Stimulated activated CD4-positive, alpha-beta T cell treated with anti-CD3 and anti-CD28 coated beads, Interleukin-1b, Interleukin-23, amount 100 ng/mL, for 4 hours (primary cell): ENCODE results near the gene LRRN1.
"Not testable (repeated sequence)": the region's sequence is repeated elsewhere in the genome, so short reads cannot be mapped to it uniquely, and the experiment has no call there.

ENCODE experiments used
- DNase-seq, 2 donors: peaks; one replicate each; pipeline ENCODE4 v3.0.0-alpha.2; 2020; ENCODE audit warnings: low read depth in 2 of 2

LRRN1 gene

DNA sequence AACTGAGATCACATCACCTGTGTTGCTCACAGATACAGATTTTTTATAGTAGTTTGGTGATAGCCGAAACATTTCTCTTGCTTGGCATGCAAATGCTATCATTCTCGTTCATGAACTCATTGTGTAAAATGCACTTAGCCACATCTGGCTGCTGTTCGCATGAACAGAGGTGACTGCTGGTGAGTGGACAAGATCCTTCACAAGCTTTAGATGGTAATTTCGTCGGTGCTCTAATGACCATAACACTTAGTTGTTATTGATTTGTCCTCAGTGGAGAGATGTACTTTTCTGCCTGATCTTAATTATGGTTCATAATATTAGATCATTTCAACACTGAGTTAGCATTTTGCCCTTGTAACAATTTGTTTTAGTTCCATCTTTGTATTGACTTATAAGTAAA, 13.8 kb downstream of the LRRN1 start:
- DNase-seq, result no peak

- no peak for DNase-seq
Observed at GRCh38 chr3:3815206-3815605, 16.0 kb downstream of the LRRN1 start.

DNA sequence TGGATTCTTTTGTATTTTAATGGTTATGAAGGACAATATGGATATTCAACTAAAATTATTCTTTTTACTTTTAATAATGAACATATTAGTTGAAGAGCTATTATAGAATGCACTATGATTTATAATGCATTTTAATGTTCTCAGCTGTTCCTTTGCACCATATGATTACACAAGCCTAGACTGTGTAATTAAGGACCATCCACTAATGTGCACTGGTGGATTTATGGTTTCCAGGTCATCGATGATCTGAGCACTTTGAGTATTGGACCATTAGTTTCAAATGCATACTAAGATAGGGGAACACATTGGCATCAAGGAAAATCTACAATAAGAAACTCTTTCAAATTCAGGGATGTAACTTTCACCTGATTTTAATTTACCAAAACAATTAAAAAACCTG, 16.8 kb downstream of the LRRN1 start:
- no peak for DNase-seq

DNA sequence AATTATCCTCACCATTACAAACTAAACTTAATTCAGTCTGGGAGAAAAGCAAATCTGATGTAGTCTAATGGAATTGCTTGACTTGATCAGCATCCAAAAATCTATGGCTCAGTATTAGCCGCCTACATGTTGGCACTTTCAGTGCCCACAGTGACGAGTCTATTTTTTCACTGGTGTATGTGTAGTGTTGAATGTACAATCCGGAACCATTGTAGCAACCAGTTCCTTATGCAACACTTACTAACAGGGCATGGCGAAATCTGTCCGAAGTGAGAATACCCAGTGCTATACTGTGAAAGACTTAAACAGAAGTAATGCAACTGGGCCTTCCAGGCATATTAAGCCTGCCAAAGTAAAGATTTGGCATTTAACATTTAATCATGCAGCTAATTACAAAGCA, 18.6 kb downstream of the LRRN1 start:
- DNase-seq, result no peak

GRCh38 chr3:3821777-3822176, 22.5 kb downstream of the LRRN1 start:
- no peak for DNase-seq

DNA sequence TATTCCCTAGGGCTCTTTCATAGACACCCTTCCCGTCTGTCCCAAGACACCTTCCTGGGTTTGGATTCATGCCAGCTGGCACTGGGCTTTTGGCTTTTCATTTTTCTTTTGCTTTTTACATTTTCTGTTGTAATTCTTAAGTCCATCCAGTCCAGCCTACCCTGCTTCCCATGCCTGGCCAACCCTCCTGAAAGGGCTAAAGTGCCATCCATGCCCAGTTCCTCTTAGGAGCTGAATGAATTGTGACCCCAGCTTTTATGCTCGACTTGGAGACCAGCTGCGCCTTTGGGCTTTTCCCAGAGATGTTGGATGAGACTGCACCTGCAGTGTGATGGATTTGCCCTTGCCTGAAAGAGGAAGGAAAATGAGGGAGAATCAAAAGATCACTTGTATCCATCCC, 25.8 kb downstream of the LRRN1 start:
- DNase-seq, result no peak

GRCh38 chr3:3826521-3826920, 27.3 kb downstream of the LRRN1 start:
- DNase-seq, result no peak

DNA sequence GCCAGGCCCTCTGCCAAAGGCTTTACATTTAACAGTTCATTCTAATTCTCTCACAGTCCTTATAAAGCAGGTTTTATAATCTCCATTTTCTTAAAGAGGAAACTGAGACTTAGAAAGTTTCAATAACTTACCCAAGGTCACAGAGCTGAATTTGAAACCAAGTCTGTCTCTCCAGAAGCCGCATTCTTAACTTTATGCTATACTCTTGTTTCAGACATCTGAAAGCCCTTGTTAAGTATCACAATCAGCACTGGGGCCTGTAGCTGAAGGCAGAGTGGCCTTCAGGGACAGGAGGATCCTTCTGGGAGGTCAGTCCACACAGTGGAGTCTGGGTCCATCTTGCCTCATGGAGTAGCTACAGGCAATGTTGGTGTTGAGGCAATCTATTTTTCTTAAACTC, 27.9 kb downstream of the LRRN1 start:
- DNase-seq, result no peak

- not testable (repeated sequence) for DNase-seq
Observed at GRCh38 chr3:3828417-3828816, 29.2 kb downstream of the LRRN1 start.

GRCh38 chr3:3836845-3837244, 37.6 kb downstream of the LRRN1 start:
- no peak for DNase-seq

DNA sequence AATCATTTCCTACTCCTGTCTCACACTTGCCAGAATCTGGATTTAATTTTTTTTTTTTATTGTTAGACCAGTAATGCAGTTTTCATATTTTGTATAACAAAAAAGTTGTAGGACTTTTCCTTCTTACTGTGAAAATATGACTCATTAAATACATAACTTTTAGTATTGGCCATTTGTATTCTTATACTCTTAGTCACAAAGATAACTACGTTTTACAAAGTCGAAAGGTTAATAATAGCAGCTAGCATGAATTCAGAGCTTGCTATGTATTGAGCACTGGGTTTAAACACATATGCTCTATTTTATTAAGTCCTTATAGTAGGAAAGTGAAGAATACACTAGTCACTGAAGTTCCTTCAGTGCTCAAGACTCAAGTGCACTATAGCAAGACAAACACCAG, 43.1 kb downstream of the LRRN1 start:
- DNase-seq, result no peak

DNA sequence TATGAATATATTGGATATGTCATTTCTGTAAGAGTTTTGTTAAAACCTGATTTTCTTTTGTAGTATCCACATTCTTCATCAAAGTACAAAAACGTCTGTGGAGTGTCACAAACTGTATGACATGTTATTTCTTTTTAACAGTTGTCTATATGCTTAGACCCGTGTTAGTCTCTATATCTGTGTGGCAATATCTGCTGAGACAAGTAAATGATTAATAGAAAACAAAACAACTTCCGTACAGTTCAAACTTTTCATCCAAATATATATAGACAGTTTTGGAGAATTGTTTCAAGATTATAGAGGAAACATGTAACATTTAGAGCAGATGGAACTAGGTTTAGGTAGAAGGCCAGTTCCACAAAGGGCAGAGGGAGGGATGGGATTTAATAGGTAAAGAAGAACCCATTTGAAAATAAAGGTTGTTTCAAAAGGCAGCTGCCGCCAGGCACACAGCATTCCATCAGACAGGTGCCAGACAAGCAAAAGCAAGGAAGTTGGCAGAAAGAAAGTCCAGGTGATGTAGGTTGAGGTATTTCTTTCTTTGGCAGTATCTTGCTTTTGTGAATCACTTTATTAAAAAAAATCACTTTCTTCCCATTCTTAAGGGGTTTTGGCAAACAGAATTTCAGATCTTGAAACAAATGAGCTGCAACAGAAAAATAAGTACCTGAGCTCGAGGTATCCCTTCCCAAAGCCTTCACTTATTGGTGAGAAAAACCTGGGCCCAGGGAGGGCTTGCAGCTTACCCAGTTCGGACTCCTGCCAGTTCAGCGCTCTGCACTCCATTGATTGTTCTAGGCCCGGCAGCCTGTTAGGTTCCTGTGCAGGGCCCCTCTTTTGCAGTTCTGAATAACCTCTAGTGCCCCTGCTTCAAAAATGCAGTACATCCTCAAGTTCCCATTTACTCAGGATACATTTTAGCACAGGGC, 49.0 kb downstream of the LRRN1 start:
- DNase-seq, result no peak

- DNase-seq, result no peak
Observed at GRCh38 chr3:3848923-3849275, 49.7 kb downstream of the LRRN1 start.

DNA sequence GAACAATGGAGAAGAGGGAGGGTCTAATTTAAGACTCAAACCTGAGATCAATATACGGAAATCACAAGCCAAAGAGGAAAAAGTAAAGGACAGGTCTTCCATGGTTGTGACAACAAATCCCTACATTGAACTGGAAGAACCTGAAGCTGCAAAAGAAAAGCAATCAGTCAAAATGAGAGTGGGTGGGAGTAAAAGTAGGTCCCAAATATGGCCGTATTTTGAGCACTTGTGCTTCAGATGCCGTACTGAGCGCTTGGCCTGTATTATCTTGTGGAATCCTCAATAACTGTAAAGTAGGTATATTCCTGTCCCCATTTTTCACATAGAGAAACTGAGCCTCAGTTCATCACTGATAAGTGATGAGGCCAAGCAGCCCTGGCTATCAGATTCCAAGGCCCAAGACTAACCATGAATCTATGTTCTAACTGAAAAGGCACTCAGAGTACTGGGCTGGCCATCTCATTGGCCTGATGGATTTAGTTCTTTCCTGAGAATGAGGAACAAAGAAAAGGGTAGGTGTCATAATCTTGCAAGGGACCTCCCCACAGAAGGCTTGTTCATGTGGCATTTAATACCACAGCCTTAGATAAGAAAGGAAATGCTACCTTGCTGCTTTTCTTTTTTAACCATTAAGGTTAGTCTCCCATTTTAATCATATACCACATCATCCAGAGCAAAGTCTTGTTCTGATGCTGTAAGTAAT, 52.5 kb downstream of the LRRN1 start:
- DNase-seq, result no peak

GRCh38 chr3:3853544-3853943, 54.3 kb downstream of the LRRN1 start:
- no peak for DNase-seq

DNA sequence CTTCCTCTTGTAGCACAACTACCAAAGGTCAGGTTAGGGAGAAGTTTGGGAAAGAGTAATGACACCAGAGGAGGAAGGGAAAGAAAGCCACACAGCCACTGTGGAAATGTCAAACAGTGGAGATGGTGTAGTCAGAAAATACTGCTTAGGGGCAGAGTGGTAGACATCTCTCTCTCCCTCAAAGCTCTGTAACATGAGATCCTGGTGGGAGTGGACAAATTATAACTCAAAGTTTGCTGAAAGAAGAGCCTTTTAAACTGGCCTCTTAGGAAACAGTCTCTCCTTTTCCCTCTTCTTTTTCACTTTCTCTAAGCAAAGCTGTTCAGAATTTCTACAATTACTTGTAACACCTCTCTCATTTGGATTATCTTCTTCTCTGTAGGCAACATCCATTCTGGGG, 55.8 kb downstream of the LRRN1 start:
- DNase-seq, result no peak

GRCh38 chr3:3860235-3860634, 61.0 kb downstream of the LRRN1 start:
- DNase-seq, result no peak

- DNase-seq, result no peak
Observed at GRCh38 chr3:3862534-3862933, 63.3 kb downstream of the LRRN1 start.

- DNase-seq, result no peak
Observed at GRCh38 chr3:3875491-3875890, 76.3 kb downstream of the LRRN1 start.

- DNase-seq, result no peak
Observed at GRCh38 chr3:3881050-3881449, 81.8 kb downstream of the LRRN1 start.

- DNase-seq, result not testable (repeated sequence)
Observed at GRCh38 chr3:3887311-3887710, 88.1 kb downstream of the LRRN1 start.

DNA sequence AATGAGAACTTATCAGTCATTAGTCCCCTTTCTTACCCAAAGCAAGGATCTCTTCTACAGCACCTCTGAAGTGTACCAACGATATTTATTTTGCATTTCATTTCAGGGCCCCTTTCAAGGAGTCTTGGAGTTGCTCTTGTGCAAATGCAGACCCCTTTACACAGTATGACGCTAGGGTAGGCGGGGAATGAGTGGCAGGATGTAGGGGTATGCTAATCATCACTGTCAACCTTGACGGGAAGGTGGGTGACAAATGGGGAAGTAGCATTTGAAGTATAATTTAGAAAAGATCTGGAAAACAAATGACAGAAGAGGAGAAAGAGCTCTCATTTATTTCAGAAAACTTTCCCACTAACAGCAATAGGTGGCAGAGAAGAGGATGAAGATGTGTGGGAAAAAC, 94.4 kb downstream of the LRRN1 start:
- no peak for DNase-seq
